H54 (cell line): ENCODE measurements around the gene ROBO2.

Experiments used
- DNase-seq: peaks from one replicate; pipeline ENCODE4 v3.0.0; 2011; ENCODE audit warnings: low spot score, mixed read lengths; ENCODE audit not compliant: insufficient read length
- FAIRE-seq: peaks from 3 replicates; lab custom pipeline; 2011; peaks lifted over from hg19 to GRCh38; lab: Jason Lieb, UNC
- POLR2A ChIP-seq: IDR thresholded peaks from 2 replicates; pipeline ENCODE4 v1.6.1; 2011; ENCODE audit warnings: low read depth, mild to moderate bottlenecking, low read length

Gene ROBO2

GRCh38 chr3:77446761-77447160 lies 406.9 kb downstream of the ROBO2 start:
- FAIRE-seq = no peak
- no peak for TF ChIP-seq POLR2A

GRCh38 chr3:77449459-77450350 lies 409.8 kb downstream of the ROBO2 start:
- TF ChIP-seq POLR2A = no peak
- no peak for FAIRE-seq
- DNase-seq = no peak

More at GRCh38 chr3:77446761-77447160, 406.9 kb downstream of the ROBO2 start:
- no peak for DNase-seq

GRCh38 chr3:77456431-77456830 lies 416.5 kb downstream of the ROBO2 start:
- DNase-seq = no peak
- FAIRE-seq = no peak
- TF ChIP-seq POLR2A = no peak

- TF ChIP-seq POLR2A = no peak
- no peak for FAIRE-seq
- DNase-seq = no peak
Observed at GRCh38 chr3:77456906-77457305, 417.0 kb downstream of the ROBO2 start.

- FAIRE-seq (no peak), DNase-seq (no peak)
- TF ChIP-seq POLR2A = no peak
Observed at GRCh38 chr3:77459926-77460325, 420.0 kb downstream of the ROBO2 start.

GRCh38 chr3:77460326-77460725 lies 420.4 kb downstream of the ROBO2 start:
- FAIRE-seq (no peak), DNase-seq (no peak)
- TF ChIP-seq POLR2A = no peak

GRCh38 chr3:77462951-77463350 lies 423.1 kb downstream of the ROBO2 start:
- no peak for TF ChIP-seq POLR2A
- DNase-seq (no peak), FAIRE-seq (no peak)

GRCh38 chr3:77464111-77464688 lies 424.3 kb downstream of the ROBO2 start:
- DNase-seq (no peak), FAIRE-seq (no peak)
- TF ChIP-seq POLR2A = no peak

- FAIRE-seq (no peak), DNase-seq (no peak)
- no peak for TF ChIP-seq POLR2A
Observed at GRCh38 chr3:77466562-77467115, 426.7 kb downstream of the ROBO2 start.

- no peak for TF ChIP-seq POLR2A
- DNase-seq (no peak), FAIRE-seq (no peak)
Observed at GRCh38 chr3:77467702-77468625, 428.1 kb downstream of the ROBO2 start.

GRCh38 chr3:77468626-77469020 lies 428.7 kb downstream of the ROBO2 start:
- FAIRE-seq (no peak), DNase-seq (no peak)
- TF ChIP-seq POLR2A = no peak

- DNase-seq (no peak), FAIRE-seq (no peak)
- no peak for TF ChIP-seq POLR2A
Observed at GRCh38 chr3:77475507-77475906, 435.6 kb downstream of the ROBO2 start.

- DNase-seq (no peak), FAIRE-seq (no peak)
- TF ChIP-seq POLR2A = no peak
Observed at GRCh38 chr3:77479021-77479420, 439.1 kb downstream of the ROBO2 start.

GRCh38 chr3:77489216-77489615 lies 449.3 kb downstream of the ROBO2 start:
- no peak for FAIRE-seq
- no peak for DNase-seq
- TF ChIP-seq POLR2A = no peak
